ENCODE data around the gene ENTREP3.
"Not testable (repeated sequence)": the region's sequence is repeated elsewhere in the genome, so short reads cannot be mapped to it uniquely, and the experiment has no call there.

Gene ENTREP3

DNA sequence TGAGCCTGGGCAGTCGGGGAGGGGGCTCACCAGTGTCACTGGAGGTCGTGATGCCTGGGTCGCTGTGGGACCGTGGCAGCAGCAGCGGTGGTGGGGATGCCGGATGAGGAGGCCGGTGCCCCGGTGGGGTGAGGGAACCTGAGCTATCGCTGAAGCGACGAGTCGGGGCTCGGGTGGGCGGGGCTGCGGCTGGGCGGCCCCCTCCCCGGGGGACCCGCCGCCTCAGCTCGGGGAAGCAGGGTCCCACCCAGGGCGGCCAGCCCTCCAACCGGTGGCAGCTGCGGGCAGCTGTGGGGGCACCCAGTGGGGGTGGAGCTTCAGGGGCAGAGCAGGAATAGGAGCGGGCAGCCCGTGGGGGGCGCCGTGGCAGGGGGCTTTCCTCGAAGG is 5.0 kb downstream of the ENTREP3 start:
- Histone ChIP-seq H3K4me2 (ENCODE audit: low read length) (peak overlapping the region; percentile 95), H3K9ac (ENCODE audit: low read length) (peak overlapping the region; percentile 70), H3K27me3 (ENCODE audit: low read depth, low read length) (no peaks in the 10 kb centered on the region), H3K4me3 (ENCODE audit: low read length) (peak overlapping the region; percentile 77), H3K27ac (ENCODE audit: low read length) (no peak overlapping the region; the same call in 1 of the 2 replicates), H3K79me2 (ENCODE audit: low read length) (peaks cover 5% of the 10 kb centered on the region; the same call in 1 of the 2 replicates), H3K36me3 (replicated peaks; ENCODE audit: low read depth, low read length) (peaks cover 15% of the 10 kb centered on the region), H3K4me1 (ENCODE audit: low read length) (peaks cover 21% of the 10 kb centered on the region), H3K9me3 (ENCODE audit: insufficient read depth, low read length) (no peaks in the 10 kb centered on the region), H4K20me1 (ENCODE audit: insufficient read depth, low read length) (no peaks in the 10 kb centered on the region), H2AFZ (ENCODE audit: low read depth, low read length) (peak overlapping the region; percentile 58; the same call in 1 of the 2 replicates)
- TF ChIP-seq, protein P1, sequence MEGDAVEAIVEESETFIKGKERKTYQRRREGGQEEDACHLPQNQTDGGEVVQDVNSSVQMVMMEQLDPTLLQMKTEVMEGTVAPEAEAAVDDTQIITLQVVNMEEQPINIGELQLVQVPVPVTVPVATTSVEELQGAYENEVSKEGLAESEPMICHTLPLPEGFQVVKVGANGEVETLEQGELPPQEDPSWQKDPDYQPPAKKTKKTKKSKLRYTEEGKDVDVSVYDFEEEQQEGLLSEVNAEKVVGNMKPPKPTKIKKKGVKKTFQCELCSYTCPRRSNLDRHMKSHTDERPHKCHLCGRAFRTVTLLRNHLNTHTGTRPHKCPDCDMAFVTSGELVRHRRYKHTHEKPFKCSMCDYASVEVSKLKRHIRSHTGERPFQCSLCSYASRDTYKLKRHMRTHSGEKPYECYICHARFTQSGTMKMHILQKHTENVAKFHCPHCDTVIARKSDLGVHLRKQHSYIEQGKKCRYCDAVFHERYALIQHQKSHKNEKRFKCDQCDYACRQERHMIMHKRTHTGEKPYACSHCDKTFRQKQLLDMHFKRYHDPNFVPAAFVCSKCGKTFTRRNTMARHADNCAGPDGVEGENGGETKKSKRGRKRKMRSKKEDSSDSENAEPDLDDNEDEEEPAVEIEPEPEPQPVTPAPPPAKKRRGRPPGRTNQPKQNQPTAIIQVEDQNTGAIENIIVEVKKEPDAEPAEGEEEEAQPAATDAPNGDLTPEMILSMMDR (IDR thresholded peaks at IDR 0.05; ENCODE audit: low read depth, low read length) = no peak
- no peak for TF ChIP-seq EZH2phosphoT487 (IDR thresholded peaks at IDR 0.05; ENCODE audit: low read depth)

- Histone ChIP-seq H2AFZ (ENCODE audit: low read depth, low read length) (no peak overlapping the region), H3K27me3 (ENCODE audit: low read depth, low read length) (no peaks in the 10 kb centered on the region), H3K27ac (ENCODE audit: low read length) (no peak overlapping the region), H4K20me1 (ENCODE audit: insufficient read depth, low read length) (no peaks in the 10 kb centered on the region), H3K4me1 (ENCODE audit: low read length) (peaks cover 24% of the 10 kb centered on the region), H3K9ac (ENCODE audit: low read length) (no peak overlapping the region), H3K36me3 (replicated peaks; ENCODE audit: low read depth, low read length) (peaks cover 15% of the 10 kb centered on the region), H3K4me2 (ENCODE audit: low read length) (no peak overlapping the region), H3K79me2 (ENCODE audit: low read length) (peaks cover 8% of the 10 kb centered on the region), H3K4me3 (ENCODE audit: low read length) (no peak overlapping the region), H3K9me3 (ENCODE audit: insufficient read depth, low read length) (no peaks in the 10 kb centered on the region)
- TF ChIP-seq EZH2phosphoT487 (IDR thresholded peaks at IDR 0.05; ENCODE audit: low read depth) = no peak
- TF ChIP-seq, protein P1 (IDR thresholded peaks at IDR 0.05; ENCODE audit: low read depth, low read length) = no peak
Observed at GRCh38 chr1:155247667-155248553, 7.4 kb downstream of the ENTREP3 start.

DNA sequence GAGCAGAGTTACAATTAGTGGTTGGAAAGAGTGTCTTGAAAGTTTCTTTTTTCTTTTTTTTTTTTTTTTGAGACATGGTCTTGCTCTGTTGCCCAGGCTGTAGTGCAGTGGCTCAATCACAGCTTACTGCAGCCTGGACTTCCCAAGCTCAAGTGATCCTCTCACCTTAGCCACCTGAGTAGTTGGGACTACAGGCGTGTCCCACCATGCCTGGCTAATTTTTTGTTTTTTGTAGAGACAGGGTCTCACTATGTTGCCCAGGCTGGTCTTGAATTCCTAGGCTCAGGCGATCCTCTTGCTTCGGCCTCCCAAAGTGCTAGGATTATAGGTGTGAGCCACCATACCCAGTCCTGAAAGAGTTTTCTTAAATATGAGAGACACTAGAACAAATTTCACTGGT is 8.5 kb downstream of the ENTREP3 start:
- not testable (repeated sequence) for H3K27me3 ChIP-seq (ENCODE audit: low read depth, low read length); H3K9me3 ChIP-seq (ENCODE audit: insufficient read depth, low read length); H3K9ac ChIP-seq (ENCODE audit: low read length); H3K4me2 ChIP-seq (ENCODE audit: low read length); H3K27ac ChIP-seq (ENCODE audit: low read length); H2AFZ ChIP-seq (ENCODE audit: low read depth, low read length); H4K20me1 ChIP-seq (ENCODE audit: insufficient read depth, low read length); H3K79me2 ChIP-seq (ENCODE audit: low read length); H3K4me3 ChIP-seq (ENCODE audit: low read length)
- H3K4me1 ChIP-seq (ENCODE audit: low read length) = peaks cover 26% of the 10 kb centered on the region
- peaks cover 15% of the 10 kb centered on the region for H3K36me3 ChIP-seq (replicated peaks; ENCODE audit: low read depth, low read length)

DNA sequence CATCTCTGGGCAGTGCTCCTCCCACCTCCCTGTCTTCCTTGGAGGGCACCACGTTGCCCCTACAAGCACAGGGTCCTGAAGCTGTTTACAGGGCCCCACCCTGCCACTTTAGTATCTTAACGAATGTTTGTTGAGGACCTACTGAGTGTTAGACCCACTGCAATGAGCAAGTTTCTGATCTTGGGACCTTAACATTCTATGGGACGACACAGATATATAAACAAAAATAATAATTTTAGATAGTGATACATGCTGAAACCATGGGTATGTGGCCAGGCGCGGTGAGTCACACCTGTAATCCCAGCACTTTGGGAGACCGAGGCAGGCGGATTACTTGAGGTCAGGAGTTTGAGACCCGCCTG is 10.1 kb downstream of the ENTREP3 start:
- peak overlapping the region; percentile 79 for H2AFZ ChIP-seq (ENCODE audit: low read depth, low read length)
- H3K27ac ChIP-seq (ENCODE audit: low read length) = peak overlapping the region; percentile 61
- no peak for TF ChIP-seq EZH2phosphoT487 (IDR thresholded peaks at IDR 0.05; ENCODE audit: low read depth)
- TF ChIP-seq, protein P1 (IDR thresholded peaks at IDR 0.05; ENCODE audit: low read depth, low read length) = no peak
- H3K4me2 ChIP-seq (ENCODE audit: low read length) = peak overlapping the region; percentile 78
- H3K79me2 ChIP-seq (ENCODE audit: low read length) = peaks cover 8% of the 10 kb centered on the region
- H3K9me3 ChIP-seq (ENCODE audit: insufficient read depth, low read length) = no peaks in the 10 kb centered on the region
- no peaks in the 10 kb centered on the region for H3K27me3 ChIP-seq (ENCODE audit: low read depth, low read length)
- H3K4me3 ChIP-seq (ENCODE audit: low read length) = peak overlapping the region; percentile 79
- peaks cover 27% of the 10 kb centered on the region for H3K4me1 ChIP-seq (ENCODE audit: low read length)
- H3K9ac ChIP-seq (ENCODE audit: low read length) = peak overlapping the region; percentile 71
- peaks cover 15% of the 10 kb centered on the region for H3K36me3 ChIP-seq (replicated peaks; ENCODE audit: low read depth, low read length)
- H4K20me1 ChIP-seq (ENCODE audit: insufficient read depth, low read length) = no peaks in the 10 kb centered on the region
